Karpas-422 (cell line): ENCODE data around the gene SLC2A5. TPM values are rescaled to one million over a fixed set of nuclear protein-coding genes. Genes with fewer than 3 reads are reported as not detected.
"Not testable (repeated sequence)": the region's sequence is repeated elsewhere in the genome, so short reads cannot be mapped to it uniquely, and the experiment has no call there.

Experiments used
- DNase-seq: peaks from one replicate; pipeline ENCODE4 v3.0.0-alpha.2; 2015
- H2AFZ ChIP-seq: fragments of 200-600 bp; sonication (generic); 2 replicates; pipeline ENCODE4 v1.6.1; 2014; ENCODE audit warnings: antibody characterized with exemption, low read length, mixed read lengths
- H3K27ac ChIP-seq: fragments of 200-600 bp; sonication (generic); 2 replicates; pipeline ENCODE4 v1.5.1; 2014; ENCODE audit warnings: mild to moderate bottlenecking, low read length, moderate library complexity
- H3K27me3 ChIP-seq: fragments of 200-600 bp; sonication (generic); 2 replicates; pipeline ENCODE4 v1.6.1; 2014; ENCODE audit warnings: low read length, mixed read lengths
- H3K36me3 ChIP-seq: fragments of 200-600 bp; sonication (generic); 2 replicates; pipeline ENCODE4 v1.6.1; 2014; ENCODE audit warnings: low read length, mixed read lengths; ENCODE audit not compliant: insufficient read depth
- H3K4me1 ChIP-seq: fragments of 200-600 bp; sonication (generic); 2 replicates; pipeline ENCODE4 v1.6.1; 2014; ENCODE audit warnings: mild to moderate bottlenecking, low read length, mixed read lengths
- H3K4me2 ChIP-seq: fragments of 200-600 bp; sonication (generic); 2 replicates; pipeline ENCODE4 v1.6.1; 2014; ENCODE audit warnings: low read length, low read depth, mild to moderate bottlenecking; ENCODE audit not compliant: poor library complexity, severe bottlenecking
- H3K4me3 ChIP-seq: fragments of 200-600 bp; sonication (generic); 2 replicates; pipeline ENCODE4 v1.5.1; 2014; ENCODE audit warnings: mild to moderate bottlenecking, antibody characterized with exemption, low read length, mixed read lengths
- H3K79me2 ChIP-seq: fragments of 200-600 bp; sonication (generic); 2 replicates; pipeline ENCODE4 v1.6.1; 2014; ENCODE audit warnings: mild to moderate bottlenecking, low read length, mixed read lengths
- H3K9ac ChIP-seq: fragments of 200-600 bp; sonication (generic); 2 replicates; pipeline ENCODE4 v1.6.0; 2014; ENCODE audit warnings: low read length
- H3K9me2 ChIP-seq: fragments of 200-600 bp; sonication (generic), shearing (Covaris generic); replicated peaks from 2 replicates; pipeline ENCODE4 v1.6.0; 2014; ENCODE audit warnings: mild to moderate bottlenecking, low read length, moderate library complexity; ENCODE audit not compliant: insufficient read depth
- H3K9me3 ChIP-seq: fragments of 300-700, 200-600 bp; sonication (generic); 2 replicates; pipeline ENCODE4 v1.6.1; 2014; ENCODE audit warnings: low read length, mixed read lengths
- H4K20me1 ChIP-seq: fragments of 200-600 bp; sonication (generic); 2 replicates; pipeline ENCODE4 v1.6.1; 2014; ENCODE audit warnings: mild to moderate bottlenecking, antibody characterized with exemption, low read length, low read depth; ENCODE audit not compliant: insufficient read depth
- total RNA-seq: library from RNA; depleted of rRNA; stranded (reverse); fragments of >200 nt; shearing (Covaris generic); gene quantifications from 2 replicates; pipeline ENCODE4 v1.2.3, GENCODE V29; 2014; ENCODE audit warnings: low replicate concordance

SLC2A5 gene
- total RNA-seq, 1 experiment from 2014 or later = 0.22 TPM

DNA sequence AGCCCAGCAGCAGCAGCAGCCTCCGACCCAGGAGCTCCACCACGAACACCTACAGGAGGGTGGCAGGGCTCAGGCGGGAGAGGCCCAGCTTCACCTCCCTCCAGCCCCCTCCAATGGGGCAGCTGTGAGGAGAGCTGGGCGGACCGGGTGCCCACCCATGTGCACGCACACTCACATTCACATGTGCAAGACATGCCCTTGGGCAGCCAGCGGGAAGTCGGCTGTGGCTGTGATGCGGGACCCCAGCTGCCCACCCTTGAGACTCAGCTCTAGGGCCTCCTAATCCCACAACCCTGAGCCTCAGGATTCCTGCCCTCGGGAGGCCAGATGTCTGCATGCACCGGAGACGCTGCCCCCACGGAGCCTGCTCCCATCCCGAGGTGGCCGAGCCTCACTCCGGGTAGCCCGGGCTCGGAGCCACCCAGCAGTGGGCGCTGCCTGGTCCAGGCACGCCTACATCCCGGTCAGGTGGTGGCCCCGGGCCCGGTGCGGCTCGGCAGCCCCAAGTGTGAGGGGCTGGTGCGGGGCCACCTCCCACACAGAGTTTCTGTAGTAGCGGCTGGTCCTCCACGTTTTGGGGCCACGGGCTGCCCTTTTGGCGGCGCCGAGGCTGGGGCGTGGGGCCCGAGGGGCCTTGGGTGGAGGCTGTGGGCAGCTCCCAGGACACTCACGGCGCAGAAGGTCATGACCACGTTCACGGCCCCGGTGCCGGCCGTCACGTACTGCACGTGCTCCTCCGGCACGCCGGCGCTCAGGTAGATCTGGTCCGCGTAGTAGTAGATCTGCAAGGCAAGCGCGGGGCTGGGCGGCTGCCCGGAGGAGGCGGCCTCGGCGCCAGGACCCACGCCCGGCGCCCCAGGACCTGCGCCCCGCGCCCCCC, 30.3 kb downstream of the SLC2A5 start:
- H3K27me3 ChIP-seq = peaks cover 5% of the 10 kb centered on the region; the same call in 1 of the 2 replicates
- H4K20me1 ChIP-seq = no peaks in the 10 kb centered on the region
- H3K27ac ChIP-seq = no peak overlapping the region
- no peaks in the 10 kb centered on the region for H3K36me3 ChIP-seq
- no peak overlapping the region for H3K4me3 ChIP-seq
- peaks cover 7% of the 10 kb centered on the region for H3K9me3 ChIP-seq
- H3K79me2 ChIP-seq = no peaks in the 10 kb centered on the region
- H3K9me2 ChIP-seq = no peaks in the 10 kb centered on the region
- no peaks in the 10 kb centered on the region; the same call in 1 of the 2 replicates for H3K4me1 ChIP-seq
- no peak overlapping the region for H2AFZ ChIP-seq
- H3K9ac ChIP-seq = no peak overlapping the region
- no peak overlapping the region for H3K4me2 ChIP-seq
- no peak for DNase-seq

DNA sequence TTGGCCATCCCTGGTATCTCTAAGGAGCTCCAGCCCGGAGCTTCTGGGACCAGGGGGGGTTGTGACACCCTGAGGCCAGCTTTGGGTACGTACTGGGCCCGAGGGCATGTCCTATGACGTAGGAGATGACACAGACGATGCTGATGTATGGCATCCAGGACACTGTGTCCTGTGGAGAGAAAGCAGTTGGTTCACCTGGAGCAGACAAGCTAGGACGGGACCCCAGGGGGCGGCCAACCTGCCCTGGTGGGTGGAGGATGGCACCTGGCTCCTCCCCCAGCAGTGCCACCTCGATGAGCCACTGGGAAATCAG, 31.1 kb downstream of the SLC2A5 start:
- no peak overlapping the region for H3K4me2 ChIP-seq
- DNase-seq = no peak

DNA sequence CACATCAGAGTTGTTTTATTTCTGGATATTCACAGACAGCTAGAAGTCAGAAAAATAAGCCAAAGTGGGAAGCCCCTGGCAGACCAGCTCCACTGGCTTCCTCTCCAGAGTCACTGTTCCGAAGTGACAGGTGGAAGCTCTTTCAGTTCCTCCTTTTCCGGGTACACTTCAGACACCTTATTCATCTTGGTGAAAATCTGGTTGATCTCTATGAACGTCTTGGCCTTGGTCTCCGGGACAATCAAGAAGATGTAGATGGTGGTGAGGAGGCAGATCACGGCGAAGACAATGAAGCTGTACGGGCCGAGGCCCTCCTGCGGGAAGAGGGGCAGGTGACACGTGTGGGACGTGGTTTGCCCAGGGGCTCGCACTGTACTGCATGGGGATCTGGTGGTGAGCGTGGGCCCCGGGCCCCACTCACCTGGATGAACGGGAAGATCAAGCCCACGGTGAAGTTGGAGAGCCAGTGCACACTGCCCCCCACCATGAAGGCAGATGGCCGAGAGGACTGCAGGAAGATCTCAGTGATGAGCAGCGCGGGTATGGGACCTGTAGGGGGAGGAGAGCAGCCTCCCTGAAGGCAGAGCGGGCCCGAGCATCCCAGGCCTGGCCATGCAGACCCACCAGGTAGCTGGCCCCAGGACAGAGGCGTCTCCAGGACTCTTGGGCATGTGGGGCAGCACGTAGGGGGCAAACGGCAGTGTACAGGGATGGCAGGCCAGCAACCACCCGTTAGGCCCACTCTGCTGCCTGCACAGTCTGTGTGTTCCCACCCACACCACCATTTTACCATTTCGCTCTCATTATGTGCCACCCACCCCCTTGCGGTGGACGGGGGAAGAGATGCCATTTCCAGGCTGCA, 31.7 kb downstream of the SLC2A5 start:
- no peaks in the 10 kb centered on the region for H3K79me2 ChIP-seq
- no peak overlapping the region for H3K4me2 ChIP-seq
- H3K9ac ChIP-seq = no peak overlapping the region
- H3K4me1 ChIP-seq = no peaks in the 10 kb centered on the region; the same call in 1 of the 2 replicates
- DNase-seq = no peak
- H3K36me3 ChIP-seq = no peaks in the 10 kb centered on the region
- peaks cover 5% of the 10 kb centered on the region; the same call in 1 of the 2 replicates for H3K27me3 ChIP-seq
- H3K4me3 ChIP-seq = no peak overlapping the region
- no peaks in the 10 kb centered on the region for H4K20me1 ChIP-seq
- H2AFZ ChIP-seq = no peak overlapping the region
- no peaks in the 10 kb centered on the region for H3K9me2 ChIP-seq
- peaks cover 7% of the 10 kb centered on the region for H3K9me3 ChIP-seq
- no peak overlapping the region for H3K27ac ChIP-seq

More for the DNA sequence above, 31.1 kb downstream of the SLC2A5 start:
- H3K27ac ChIP-seq = no peak overlapping the region
- H2AFZ ChIP-seq = no peak overlapping the region
- H3K79me2 ChIP-seq = no peaks in the 10 kb centered on the region
- no peak overlapping the region for H3K4me3 ChIP-seq
- H3K9me3 ChIP-seq = peaks cover 7% of the 10 kb centered on the region
- H3K36me3 ChIP-seq = no peaks in the 10 kb centered on the region
- H3K4me1 ChIP-seq = no peaks in the 10 kb centered on the region; the same call in 1 of the 2 replicates
- H3K27me3 ChIP-seq = peaks cover 5% of the 10 kb centered on the region; the same call in 1 of the 2 replicates
- no peaks in the 10 kb centered on the region for H4K20me1 ChIP-seq
- no peak overlapping the region for H3K9ac ChIP-seq
- no peaks in the 10 kb centered on the region for H3K9me2 ChIP-seq

DNA sequence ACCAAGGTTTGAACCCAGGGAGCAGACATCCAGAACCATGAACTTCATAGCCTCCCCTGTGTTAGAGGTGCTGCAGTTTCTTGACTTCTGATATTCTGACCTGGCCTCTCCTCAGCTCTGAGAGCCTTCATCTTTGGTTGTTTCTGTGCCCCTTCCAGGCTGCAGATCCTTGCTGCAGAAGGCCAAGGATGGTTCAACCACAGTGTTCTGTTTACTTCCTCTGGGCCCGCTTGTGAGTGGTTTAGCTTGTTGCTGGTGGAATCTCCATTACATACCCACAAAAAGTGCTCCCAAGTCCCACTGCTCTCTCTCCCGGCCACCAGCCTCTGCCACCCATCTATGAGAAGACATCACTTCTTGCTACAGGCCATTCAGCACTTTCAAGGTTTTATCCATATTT, 34.2 kb downstream of the SLC2A5 start:
- peaks cover 5% of the 10 kb centered on the region; the same call in 1 of the 2 replicates for H3K27me3 ChIP-seq
- peaks cover 4% of the 10 kb centered on the region; the same call in 1 of the 2 replicates for H3K4me1 ChIP-seq
- H3K4me2 ChIP-seq = no peak overlapping the region
- no peak overlapping the region for H3K27ac ChIP-seq
- H3K9me3 ChIP-seq = peaks cover 11% of the 10 kb centered on the region
- H2AFZ ChIP-seq = no peak overlapping the region
- H3K79me2 ChIP-seq = no peaks in the 10 kb centered on the region
- no peak overlapping the region for H3K9ac ChIP-seq
- no peak overlapping the region for H3K4me3 ChIP-seq
- DNase-seq = no peak
- no peaks in the 10 kb centered on the region for H3K36me3 ChIP-seq
- no peaks in the 10 kb centered on the region for H3K9me2 ChIP-seq
- no peaks in the 10 kb centered on the region for H4K20me1 ChIP-seq

DNA sequence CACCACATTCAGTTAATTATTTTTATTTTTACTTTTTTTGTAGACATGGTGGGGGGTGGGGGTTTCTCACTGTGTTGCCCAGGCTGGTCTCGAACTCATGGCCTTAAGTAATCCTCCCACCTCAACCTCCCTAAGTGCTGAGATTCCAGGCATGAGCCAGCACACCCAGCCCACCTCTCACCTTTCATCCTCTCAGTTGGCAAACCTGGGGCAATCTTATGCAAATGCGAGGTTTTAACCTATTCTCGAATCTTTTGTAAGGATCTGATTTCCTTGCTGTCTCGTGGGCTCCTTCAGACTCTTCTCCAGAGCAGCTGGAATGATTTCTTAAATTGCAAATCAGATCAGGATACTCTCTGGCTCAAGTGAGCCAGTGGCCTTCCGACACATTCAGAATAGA, 36.1 kb downstream of the SLC2A5 start:
- Histone ChIP-seq H3K9ac (no peak overlapping the region), H3K27ac (no peak overlapping the region), H3K9me2 (no peaks in the 10 kb centered on the region), H3K4me2 (no peak overlapping the region), H3K27me3 (peaks cover 5% of the 10 kb centered on the region; the same call in 1 of the 2 replicates), H4K20me1 (no peaks in the 10 kb centered on the region), H3K4me1 (peaks cover 22% of the 10 kb centered on the region), H3K4me3 (no peak overlapping the region), H3K9me3 (peaks cover 11% of the 10 kb centered on the region), H2AFZ (no peak overlapping the region), H3K79me2 (no peaks in the 10 kb centered on the region), H3K36me3 (no peaks in the 10 kb centered on the region)
- no peak for DNase-seq

DNA sequence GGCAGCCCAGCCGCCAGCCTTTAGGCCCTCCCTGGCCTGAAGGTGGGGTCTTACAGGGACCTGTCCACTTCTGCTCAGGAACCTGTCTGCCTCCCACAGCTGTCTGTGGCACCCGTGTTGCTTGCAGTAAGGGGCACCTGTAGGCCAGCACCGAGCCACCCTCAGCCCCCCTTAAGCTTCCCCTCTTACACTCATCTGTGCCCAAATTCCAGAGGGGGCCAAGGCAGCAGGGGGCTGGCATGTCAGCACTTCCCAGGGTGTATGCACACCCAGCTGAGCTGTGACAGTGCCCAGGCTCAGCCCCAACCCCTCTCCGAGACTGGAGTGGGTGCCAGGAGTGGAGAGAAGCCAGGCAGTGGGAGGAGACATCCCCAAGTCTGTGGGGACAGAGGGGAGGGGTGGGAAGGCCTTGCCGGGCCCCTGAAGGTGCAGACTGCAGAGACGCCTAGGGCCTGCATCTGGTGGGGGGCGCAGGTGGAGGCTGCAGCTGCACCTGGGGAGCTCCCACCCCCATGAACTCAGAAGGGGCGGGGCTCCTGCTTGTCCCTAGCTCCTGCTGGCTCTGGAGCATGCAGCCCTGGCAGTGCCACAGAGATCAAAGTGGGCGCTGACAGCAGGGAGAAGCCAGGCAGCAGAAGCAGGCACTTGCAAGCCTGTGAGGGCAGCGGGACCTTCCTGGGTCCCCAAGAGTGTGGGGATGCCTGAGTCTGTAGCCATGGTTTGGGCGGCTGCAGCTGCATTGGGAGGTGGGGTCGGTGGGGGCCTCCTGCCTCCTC, 37.8 kb downstream of the SLC2A5 start:
- no peak for DNase-seq
- H3K4me2 ChIP-seq = no peak overlapping the region
- H3K36me3 ChIP-seq = no peaks in the 10 kb centered on the region
- H3K9me2 ChIP-seq = no peaks in the 10 kb centered on the region
- peaks cover 11% of the 10 kb centered on the region for H3K9me3 ChIP-seq
- peaks cover 22% of the 10 kb centered on the region for H3K4me1 ChIP-seq
- H2AFZ ChIP-seq = no peak overlapping the region
- H3K4me3 ChIP-seq = no peak overlapping the region
- H4K20me1 ChIP-seq = no peaks in the 10 kb centered on the region
- no peaks in the 10 kb centered on the region for H3K79me2 ChIP-seq
- H3K27me3 ChIP-seq = peaks cover 5% of the 10 kb centered on the region; the same call in 1 of the 2 replicates
- H3K27ac ChIP-seq = no peak overlapping the region
- H3K9ac ChIP-seq = no peak overlapping the region

DNA sequence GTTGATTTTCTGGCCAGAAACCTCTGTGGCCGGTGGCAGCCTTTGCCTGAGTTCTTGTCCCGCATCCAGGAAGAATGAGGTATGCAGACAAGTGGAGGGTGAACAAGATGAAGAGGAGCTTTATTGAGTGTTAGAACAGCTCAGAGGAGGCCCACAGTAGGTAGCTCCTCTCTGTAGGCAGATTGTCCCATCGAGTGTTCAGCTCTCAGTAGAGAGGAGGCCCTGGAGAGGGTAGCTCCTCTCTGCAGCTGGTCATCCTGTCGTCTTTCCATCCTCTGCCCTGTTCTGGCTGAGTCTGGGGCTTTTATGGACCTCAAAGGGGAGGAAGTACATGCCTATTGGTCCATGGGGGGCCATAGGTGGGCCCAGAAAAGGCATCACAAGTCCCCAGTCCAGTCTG, 38.4 kb downstream of the SLC2A5 start:
- H3K36me3 ChIP-seq, H3K27me3 ChIP-seq, DNase-seq, H3K4me2 ChIP-seq, H3K79me2 ChIP-seq, H2AFZ ChIP-seq, H3K4me3 ChIP-seq, H3K27ac ChIP-seq, H3K9me2 ChIP-seq, H3K9ac ChIP-seq, H4K20me1 ChIP-seq: not testable (repeated sequence)
- peaks cover 11% of the 10 kb centered on the region for H3K9me3 ChIP-seq
- H3K4me1 ChIP-seq = peaks cover 22% of the 10 kb centered on the region
